Measurements from ENCODE around the gene DGKE. TPM values are rescaled to one million over a fixed set of nuclear protein-coding genes. Genes with fewer than 3 reads are reported as not detected.

The DGKE gene
- polyA plus RNA-seq, 1 donor from 2014 or later: 16.6 TPM

- H3F3A ChIP-seq (ENCODE audit: insufficient read depth, low read length, poor library complexity, severe bottlenecking): no peaks in the 10 kb centered on the region
- H2AFZ ChIP-seq (ENCODE audit: low read depth, low read length): no peak overlapping the region
- H3K9me3 ChIP-seq (ENCODE audit: low read length): no peaks in the 10 kb centered on the region
- H4K20me1 ChIP-seq (ENCODE audit: insufficient read depth): no peaks in the 10 kb centered on the region
- H3K4me3 ChIP-seq (ENCODE audit: low read length): no peak overlapping the region
- no peaks in the 10 kb centered on the region for H3K27me3 ChIP-seq (ENCODE audit: insufficient read depth, low read depth, low read length)
- H3K9me2 ChIP-seq (ENCODE audit: insufficient read depth, low read length): no peaks in the 10 kb centered on the region
- H3K27ac ChIP-seq (ENCODE audit: low read length): no peak overlapping the region
- no peaks in the 10 kb centered on the region for H3K79me2 ChIP-seq (replicated peaks; ENCODE audit: insufficient read depth, low read length)
- H3K4me2 ChIP-seq (ENCODE audit: low read length): no peak overlapping the region
- no peak overlapping the region for H3K9ac ChIP-seq (ENCODE audit: low read length)
- TF ChIP-seq SMC3 (conservative IDR thresholded peaks at IDR 0.05; ENCODE audit: poor library complexity) (no peak), CTCF (IDR thresholded peaks at IDR 0.05; ENCODE audit: poor library complexity, severe bottlenecking) (no peak), EZH2 (IDR thresholded peaks at IDR 0.05; ENCODE audit: borderline replicate concordance, insufficient read depth, low read length, poor library complexity, severe bottlenecking) (no peak), TAF1 (IDR thresholded peaks at IDR 0.05; ENCODE audit: low read depth) (no peak), EP300 (conservative IDR thresholded peaks at IDR 0.05; ENCODE audit: poor library complexity, severe bottlenecking) (no peak), RAD21 (conservative IDR thresholded peaks at IDR 0.05) (no peak), MXI1 (conservative IDR thresholded peaks at IDR 0.05; ENCODE audit: poor library complexity, severe bottlenecking) (no peak)
- H3K36me3 ChIP-seq (ENCODE audit: insufficient read depth, low read length): no peaks in the 10 kb centered on the region
These were observed 46.6 kb downstream of the DGKE start for GRCh38 chr17:56880571-56880970.

GRCh38 chr17:56881685-56882295 is 47.8 kb downstream of the DGKE start:
- H3K27me3 ChIP-seq (ENCODE audit: insufficient read depth, low read depth, low read length): no peaks in the 10 kb centered on the region
- H3F3A ChIP-seq (ENCODE audit: insufficient read depth, low read length, poor library complexity, severe bottlenecking): no peaks in the 10 kb centered on the region
- H4K20me1 ChIP-seq (ENCODE audit: insufficient read depth): no peaks in the 10 kb centered on the region
- no peaks in the 10 kb centered on the region for H3K36me3 ChIP-seq (ENCODE audit: insufficient read depth, low read length)
- TF ChIP-seq SMC3 (conservative IDR thresholded peaks at IDR 0.05; ENCODE audit: poor library complexity) (no peak), EP300 (conservative IDR thresholded peaks at IDR 0.05; ENCODE audit: poor library complexity, severe bottlenecking) (no peak), TAF1 (IDR thresholded peaks at IDR 0.05; ENCODE audit: low read depth) (no peak), RAD21 (conservative IDR thresholded peaks at IDR 0.05) (no peak), EZH2 (IDR thresholded peaks at IDR 0.05; ENCODE audit: borderline replicate concordance, insufficient read depth, low read length, poor library complexity, severe bottlenecking) (no peak), CTCF (IDR thresholded peaks at IDR 0.05; ENCODE audit: poor library complexity, severe bottlenecking) (no peak), REST (IDR thresholded peaks at IDR 0.05; ENCODE audit: borderline replicate concordance) (no peak), POLR2AphosphoS5 (IDR thresholded peaks at IDR 0.05) (no peak), MXI1 (conservative IDR thresholded peaks at IDR 0.05; ENCODE audit: poor library complexity, severe bottlenecking) (no peak)
- H3K9me2 ChIP-seq (ENCODE audit: insufficient read depth, low read length): no peaks in the 10 kb centered on the region
- no peaks in the 10 kb centered on the region for H3K9me3 ChIP-seq (ENCODE audit: low read length)
- no peak overlapping the region for H3K4me2 ChIP-seq (ENCODE audit: low read length)
- no peak overlapping the region for H3K9ac ChIP-seq (ENCODE audit: low read length)
- no peak overlapping the region for H3K4me3 ChIP-seq (ENCODE audit: low read length)
- no peak overlapping the region for H3K27ac ChIP-seq (ENCODE audit: low read length)
- H3K79me2 ChIP-seq (replicated peaks; ENCODE audit: insufficient read depth, low read length): no peaks in the 10 kb centered on the region
- no peak overlapping the region for H2AFZ ChIP-seq (ENCODE audit: low read depth, low read length)

All from neural cell (in vitro differentiated cells).